GM12872 (cell line): ENCODE data around the gene SHISA6.

Source experiments
- TF ChIP-seq, protein P1 (sequence below): IDR thresholded peaks from 3 replicates; pipeline ENCODE4 v1.5.1; 2011; ENCODE audit warnings: low read depth, mild to moderate bottlenecking, low read length, moderate library complexity; ENCODE audit not compliant: insufficient read depth

Gene SHISA6

DNA sequence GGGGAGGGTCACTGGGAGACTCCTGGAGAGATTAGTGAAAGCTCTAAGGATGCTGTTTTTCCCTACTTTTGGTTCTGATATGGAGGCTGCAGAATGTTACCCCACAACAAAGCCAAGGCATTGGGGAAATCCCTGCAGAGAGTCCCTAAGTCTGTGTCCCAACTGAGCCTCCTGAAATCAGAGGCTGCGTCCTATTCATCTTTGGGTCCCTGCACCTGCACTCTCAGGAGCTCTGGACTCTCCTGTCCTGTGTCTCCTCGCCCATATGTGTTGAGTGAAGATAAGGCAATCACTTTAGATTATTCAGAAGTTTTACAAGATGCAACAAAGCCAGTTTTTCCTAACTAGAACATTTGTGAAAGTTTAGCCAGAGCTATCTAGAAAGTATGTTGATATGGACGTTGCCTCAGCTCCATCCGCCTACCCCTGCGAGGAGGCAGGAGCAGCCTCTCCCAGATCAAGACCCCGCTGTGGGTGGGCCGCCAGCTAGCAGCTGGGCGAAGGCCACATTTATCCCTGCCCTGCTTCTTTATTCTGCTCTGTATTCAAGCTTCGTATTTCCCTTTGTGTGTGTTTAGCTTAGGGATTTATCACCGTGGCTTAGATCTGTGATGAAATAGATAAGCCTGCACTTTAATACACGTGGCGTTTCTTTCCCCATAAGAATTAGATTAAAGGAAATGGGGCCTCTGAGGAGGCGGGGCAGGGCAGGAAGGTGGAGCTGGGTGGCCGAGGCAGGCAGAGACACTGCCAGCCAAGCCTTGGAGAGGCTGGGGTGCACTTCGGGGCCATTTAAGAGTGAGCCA lies 37.4 kb downstream of the SHISA6 start:
- TF ChIP-seq, protein P1, sequence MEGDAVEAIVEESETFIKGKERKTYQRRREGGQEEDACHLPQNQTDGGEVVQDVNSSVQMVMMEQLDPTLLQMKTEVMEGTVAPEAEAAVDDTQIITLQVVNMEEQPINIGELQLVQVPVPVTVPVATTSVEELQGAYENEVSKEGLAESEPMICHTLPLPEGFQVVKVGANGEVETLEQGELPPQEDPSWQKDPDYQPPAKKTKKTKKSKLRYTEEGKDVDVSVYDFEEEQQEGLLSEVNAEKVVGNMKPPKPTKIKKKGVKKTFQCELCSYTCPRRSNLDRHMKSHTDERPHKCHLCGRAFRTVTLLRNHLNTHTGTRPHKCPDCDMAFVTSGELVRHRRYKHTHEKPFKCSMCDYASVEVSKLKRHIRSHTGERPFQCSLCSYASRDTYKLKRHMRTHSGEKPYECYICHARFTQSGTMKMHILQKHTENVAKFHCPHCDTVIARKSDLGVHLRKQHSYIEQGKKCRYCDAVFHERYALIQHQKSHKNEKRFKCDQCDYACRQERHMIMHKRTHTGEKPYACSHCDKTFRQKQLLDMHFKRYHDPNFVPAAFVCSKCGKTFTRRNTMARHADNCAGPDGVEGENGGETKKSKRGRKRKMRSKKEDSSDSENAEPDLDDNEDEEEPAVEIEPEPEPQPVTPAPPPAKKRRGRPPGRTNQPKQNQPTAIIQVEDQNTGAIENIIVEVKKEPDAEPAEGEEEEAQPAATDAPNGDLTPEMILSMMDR: no peak

DNA sequence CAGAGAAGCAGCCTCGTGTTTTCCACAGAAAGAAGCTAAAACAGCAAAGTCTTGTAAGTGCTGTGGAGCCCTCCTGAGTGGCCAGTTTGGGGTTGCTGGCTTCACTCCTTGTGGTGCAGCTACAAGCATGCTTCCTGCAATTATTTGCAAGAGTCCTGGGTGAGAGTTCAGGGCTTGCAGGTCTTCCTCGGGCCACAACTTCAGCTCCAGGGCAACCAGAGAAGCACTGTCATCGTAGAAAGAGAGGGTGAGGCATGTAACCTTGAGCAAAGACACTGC lies 37.9 kb downstream of the SHISA6 start:
- TF ChIP-seq, protein P1: no peak

- TF ChIP-seq, protein P1: no peak
Observed at GRCh38 chr17:11279776-11280344, 38.8 kb downstream of the SHISA6 start.

DNA sequence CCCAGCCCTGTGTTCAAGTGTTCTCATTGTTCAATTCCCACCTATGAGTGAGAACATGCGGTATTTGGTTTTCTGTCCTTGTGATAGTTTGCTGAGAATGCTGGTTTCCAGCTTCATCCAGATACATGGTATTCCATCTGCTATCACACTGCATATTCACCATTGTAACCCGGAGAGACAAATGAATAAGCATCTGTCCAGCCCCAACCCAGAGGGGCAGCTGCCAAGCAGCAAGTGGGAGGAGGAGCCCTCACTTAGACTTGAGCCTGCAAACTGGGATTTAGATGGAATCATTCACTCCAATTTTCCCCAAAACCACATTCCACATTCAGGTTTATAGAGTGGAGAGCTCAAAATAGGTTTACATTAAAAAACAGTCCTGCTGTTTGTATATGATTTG lies 41.6 kb downstream of the SHISA6 start:
- TF ChIP-seq, protein P1: no peak

- TF ChIP-seq, protein P1: no peak
Observed at GRCh38 chr17:11284811-11285210, 43.8 kb downstream of the SHISA6 start.

DNA sequence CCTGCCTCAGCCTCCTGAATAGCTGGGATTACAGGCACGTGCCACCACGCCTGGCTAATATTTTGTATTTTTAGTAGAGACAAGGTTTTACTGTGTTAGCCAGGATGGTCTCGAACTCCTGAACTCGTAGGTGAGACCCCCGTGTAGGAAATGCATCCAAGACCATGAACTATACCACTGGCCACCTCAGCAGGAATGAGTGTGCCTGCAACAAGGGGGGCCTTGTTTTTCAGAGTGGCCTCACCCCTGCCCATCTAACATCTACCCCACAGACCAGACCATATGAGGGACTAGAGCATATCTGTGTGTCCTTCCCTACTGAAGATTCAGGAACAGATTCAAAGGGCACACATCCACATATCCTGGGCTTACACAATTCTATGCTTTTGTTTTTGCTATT lies 44.9 kb downstream of the SHISA6 start:
- TF ChIP-seq, protein P1: no peak

- TF ChIP-seq, protein P1: no peak
Observed at GRCh38 chr17:11287791-11288190, 46.8 kb downstream of the SHISA6 start.
